Left lung (tissue), 10 donors: ENCODE results near the gene GLS2. TPM values are rescaled to one million over a fixed set of nuclear protein-coding genes. Genes with fewer than 3 reads are reported as not detected.

ENCODE experiments used
- ATAC-seq: fragments of 200-7000 bp; cut with Tn5 transposase; one replicate; pipeline ENCODE4 v1.9.1; 2020; ENCODE audit warnings: moderate library complexity
- DNase-seq, 4 donors: peaks; one replicate each; pipeline ENCODE4 v3.0.0-alpha.2; 2013 to 2020
- H3K27ac ChIP-seq, 2 donors: fragments of 200-600 bp; sonication (generic) in 1 of 2; one replicate each; pipeline versions ENCODE4 v1.5.0 to v1.8.0; 2020 to 2021
- H3K27me3 ChIP-seq, 2 donors: fragments of 200-600 bp; sonication (generic) in 1 of 2; one replicate each; pipeline versions ENCODE4 v1.5.0 to v1.8.0; 2020 to 2021
- H3K36me3 ChIP-seq, 2 donors: fragments of 200-600 bp; sonication (generic) in 1 of 2; one replicate each; pipeline versions ENCODE4 v1.5.0 to v1.8.0; 2020 to 2021
- H3K4me1 ChIP-seq, 2 donors: fragments of 200-600 bp; one replicate each; pipeline ENCODE4 v1.8.0; 2021
- H3K4me3 ChIP-seq, 2 donors: fragments of 200-600 bp; sonication (generic) in 1 of 2; one replicate each; pipeline versions ENCODE4 v1.5.0 to v1.8.0; 2020 to 2021; ENCODE audit warnings: mild to moderate bottlenecking in 1 of 2
- H3K9me3 ChIP-seq, 2 donors: fragments of 200-600 bp; sonication (generic) in 1 of 2; one replicate each; pipeline versions ENCODE4 v1.5.0 to v1.8.0; 2020 to 2021
- CTCF ChIP-seq, 2 donors: fragments of 200-600 bp; sonication (generic) in 1 of 2; IDR thresholded peaks; one replicate each; pipeline versions ENCODE4 v1.5.0 to v1.8.0; 2021; ENCODE audit warnings: antibody characterized with exemption in 2 of 2
- intact Hi-C, 2 donors: fragments of 100-400 bp; cut with DNase I; formaldehyde crosslinking; loops; one replicate each; pipeline versions ENCODE4 v1.11.2 to v1.14.2; 2022
- polyA plus RNA-seq, 6 donors: library from polyadenylated mRNA; unstranded; fragments of 120-200 nt; gene quantifications; one replicate each; pipeline ENCODE4 v1.2.1, GENCODE V29; 2013; ENCODE audit not compliant: insufficient read length in 6 of 6
- total RNA-seq, 2 donors: library from RNA; stranded (reverse); fragmentation: NEBNext Ultra II Directional; extraction: Animal tissue kit (Norgen Biotek cat#: 25700); gene quantifications; one replicate each; pipeline ENCODE4 v1.2.1, GENCODE V29; 2021
- donor health status: DM: no; HTN: yes; CAD: no.
- donor health status: DM: no; HTN: no; CAD: no.

The GLS2 gene
- total and polyA plus RNA-seq, 8 donors = 2.3 to 5.9 (median 2.9) TPM

- H3K27ac ChIP-seq = no peak overlapping the region
- intact Hi-C loops = no loop called here
- H3K4me3 ChIP-seq = no peak overlapping the region
- H3K27me3 ChIP-seq = no peaks in the 10 kb centered on the region
- peaks cover 0 to 64% of the 10 kb centered on the region in 2 donors for H3K36me3 ChIP-seq
- no peak for ATAC-seq
- H3K9me3 ChIP-seq = no peaks in the 10 kb centered on the region
- H3K4me1 ChIP-seq = no peaks in the 10 kb centered on the region
- DNase-seq = no peak
- no peak for TF ChIP-seq CTCF (IDR thresholded peaks at IDR 0.05)
Measured at GRCh38 chr12:56431850-56432249, 56.1 kb downstream of the GLS2 start.

GRCh38 chr12:56431288-56431687, 56.7 kb downstream of the GLS2 start:
- H3K9me3 ChIP-seq = no peaks in the 10 kb centered on the region
- H3K36me3 ChIP-seq = peaks cover 0 to 70% of the 10 kb centered on the region in 2 donors
- TF ChIP-seq CTCF (IDR thresholded peaks at IDR 0.05) = no peak
- no peak overlapping the region for H3K27ac ChIP-seq
- H3K4me3 ChIP-seq = no peak overlapping the region
- DNase-seq = no peak
- no peaks in the 10 kb centered on the region for H3K27me3 ChIP-seq
- no peak for ATAC-seq
- H3K4me1 ChIP-seq = no peaks in the 10 kb centered on the region
- intact Hi-C loops = no loop called here

GRCh38 chr12:56425940-56426438, 62.0 kb downstream of the GLS2 start:
- peaks cover 0 to 95% of the 10 kb centered on the region in 2 donors for H3K36me3 ChIP-seq

GRCh38 chr12:56425193-56425592, 62.8 kb downstream of the GLS2 start:
- ATAC-seq = no peak
- TF ChIP-seq CTCF (IDR thresholded peaks at IDR 0.05) = no peak
- no peak for DNase-seq
- peaks cover 0 to 95% of the 10 kb centered on the region in 2 donors for H3K36me3 ChIP-seq
- no peaks in the 10 kb centered on the region for H3K9me3 ChIP-seq
- intact Hi-C loops = no loop called here
- H3K27ac ChIP-seq = no peak overlapping the region
- no peak overlapping the region for H3K4me3 ChIP-seq
- H3K4me1 ChIP-seq = no peaks in the 10 kb centered on the region
- no peaks in the 10 kb centered on the region for H3K27me3 ChIP-seq

More at GRCh38 chr12:56425940-56426438, 62.0 kb downstream of the GLS2 start:
- ATAC-seq (no peak), DNase-seq (no peak)
- Histone ChIP-seq H3K4me3 (no peak overlapping the region), H3K27me3 (no peaks in the 10 kb centered on the region), H3K27ac (no peak overlapping the region), H3K4me1 (no peaks in the 10 kb centered on the region), H3K9me3 (no peaks in the 10 kb centered on the region)
- intact Hi-C loops = no loop called here
- no peak for TF ChIP-seq CTCF (IDR thresholded peaks at IDR 0.05)

Other genes with a start within 250 kb of the GLS2 start
- 10 to 100 TPM; 33.3 to 39.3 TPM for gene ANKRD52, start 229.8 kb downstream of the GLS2 start, total RNA-seq
- gene ANKRD52, start 229.8 kb downstream of the GLS2 start, polyA plus RNA-seq = 10 to 100 TPM; 24.6 to 40.1 (median 31.7) TPM
- 10 to 100 TPM in 1 of 2 donors, 1 to 10 TPM in 1; 9.4 to 10.9 TPM for gene COQ10A, start 221.2 kb downstream of the GLS2 start, total RNA-seq
- gene COQ10A, start 221.2 kb downstream of the GLS2 start, polyA plus RNA-seq = 10 to 100 TPM; 13.6 to 19.8 (median 14.8) TPM
- gene CS, start 187.8 kb downstream of the GLS2 start, total RNA-seq = 100 to 1,000 TPM; 193 to 213 TPM
- 100 to 1,000 TPM; 162 to 190 (median 177) TPM for gene CS, start 187.8 kb downstream of the GLS2 start, polyA plus RNA-seq
- gene CNPY2, start 172.2 kb downstream of the GLS2 start, total RNA-seq = 100 to 1,000 TPM; 135 to 152 TPM
- gene CNPY2, start 172.2 kb downstream of the GLS2 start, polyA plus RNA-seq = 100 to 1,000 TPM; 126 to 168 (median 146) TPM
- gene PAN2, start 154.2 kb downstream of the GLS2 start, total RNA-seq = 10 to 100 TPM; 49.9 to 58.4 TPM
- gene PAN2, start 154.2 kb downstream of the GLS2 start, polyA plus RNA-seq = 100 to 1,000 TPM in 1 of 6 donors, 10 to 100 TPM in 5; 66.7 to 107 (median 82.0) TPM
- 1 to 10 TPM in 1 of 2 donors, under 1 TPM in 1; 0.73 to 1.0 TPM for gene IL23A, start 149.3 kb downstream of the GLS2 start, total RNA-seq
- gene IL23A, start 149.3 kb downstream of the GLS2 start, polyA plus RNA-seq = 1 to 10 TPM in 3 of 6 donors, under 1 TPM in 3; 0.69 to 1.3 (median 1.0) TPM
- 100 to 1,000 TPM; 175 to 187 TPM for gene STAT2, start 128.1 kb downstream of the GLS2 start, total RNA-seq
- 100 to 1,000 TPM; 133 to 194 (median 162) TPM for gene STAT2, start 128.1 kb downstream of the GLS2 start, polyA plus RNA-seq
- not detected for gene APOF, start 125.3 kb downstream of the GLS2 start, total RNA-seq
- under 1 TPM in 3 of 6 donors, not detected in 3; 0.13 to 0.18 (median 0.13) TPM for gene APOF, start 125.3 kb downstream of the GLS2 start, polyA plus RNA-seq
- 10 to 100 TPM; 15.0 to 22.1 TPM for gene TIMELESS, start 38.7 kb downstream of the GLS2 start, total RNA-seq
- 10 to 100 TPM; 27.1 to 38.0 (median 32.3) TPM for gene TIMELESS, start 38.7 kb downstream of the GLS2 start, polyA plus RNA-seq
- gene MIP, start 33.5 kb downstream of the GLS2 start, total RNA-seq = not detected
- gene MIP, start 33.5 kb downstream of the GLS2 start, polyA plus RNA-seq = under 1 TPM in 1 of 6 donors, not detected in 5; 0.18 TPM
- gene SPRYD4, start 19.6 kb downstream of the GLS2 start, total RNA-seq = 1 to 10 TPM; 2.5 to 3.3 TPM
- 1 to 10 TPM; 4.6 to 5.9 (median 5.7) TPM for gene SPRYD4, start 19.6 kb downstream of the GLS2 start, polyA plus RNA-seq
- gene RBMS2, start 33.7 kb upstream of the GLS2 start, total RNA-seq = 100 to 1,000 TPM in 1 of 2 donors, 10 to 100 TPM in 1; 81.2 to 113 TPM
- 10 to 100 TPM; 49.0 to 74.9 (median 67.1) TPM for gene RBMS2, start 33.7 kb upstream of the GLS2 start, polyA plus RNA-seq
- gene BAZ2A, start 142.2 kb upstream of the GLS2 start, total RNA-seq = 10 to 100 TPM; 91.0 to 96.0 TPM
- gene BAZ2A, start 142.2 kb upstream of the GLS2 start, polyA plus RNA-seq = 100 to 1,000 TPM in 3 of 6 donors, 10 to 100 TPM in 3; 90.9 to 113 (median 99.6) TPM
- 100 to 1,000 TPM; 433 to 487 TPM for gene ATP5F1B, start 157.8 kb upstream of the GLS2 start, total RNA-seq
- 100 to 1,000 TPM; 528 to 661 (median 622) TPM for gene ATP5F1B, start 157.8 kb upstream of the GLS2 start, polyA plus RNA-seq
- 100 to 1,000 TPM; 164 to 210 TPM for gene PTGES3, start 200.1 kb upstream of the GLS2 start, total RNA-seq
- 100 to 1,000 TPM; 224 to 303 (median 278) TPM for gene PTGES3, start 200.1 kb upstream of the GLS2 start, polyA plus RNA-seq
- gene NACA, start 237.1 kb upstream of the GLS2 start, total RNA-seq = 100 to 1,000 TPM; 531 to 592 TPM
- 1,000 to 10,000 TPM; 2,221 to 2,541 (median 2,372) TPM for gene NACA, start 237.1 kb upstream of the GLS2 start, polyA plus RNA-seq